Loucy (cell line): ENCODE measurements around the gene SH2D5.

ENCODE experiments used
- EZH2phosphoT487 ChIP-seq: fragments of 200-600 bp; IDR thresholded peaks from 2 replicates; pipeline ENCODE4 v1.6.1; 2018; ENCODE audit warnings: antibody characterized with exemption, mild to moderate bottlenecking, moderate library complexity, borderline replicate concordance
- TF ChIP-seq, protein P1 (sequence below): fragments of 200-600 bp; sonication (generic); conservative IDR thresholded peaks from 2 replicates; pipeline ENCODE4 v1.5.1; 2014; ENCODE audit warnings: mild to moderate bottlenecking, antibody characterized with exemption, low read length

GRCh38 chr1:20719261-20719660 lies 13.2 kb downstream of the SH2D5 start:
- TF ChIP-seq, protein P1, sequence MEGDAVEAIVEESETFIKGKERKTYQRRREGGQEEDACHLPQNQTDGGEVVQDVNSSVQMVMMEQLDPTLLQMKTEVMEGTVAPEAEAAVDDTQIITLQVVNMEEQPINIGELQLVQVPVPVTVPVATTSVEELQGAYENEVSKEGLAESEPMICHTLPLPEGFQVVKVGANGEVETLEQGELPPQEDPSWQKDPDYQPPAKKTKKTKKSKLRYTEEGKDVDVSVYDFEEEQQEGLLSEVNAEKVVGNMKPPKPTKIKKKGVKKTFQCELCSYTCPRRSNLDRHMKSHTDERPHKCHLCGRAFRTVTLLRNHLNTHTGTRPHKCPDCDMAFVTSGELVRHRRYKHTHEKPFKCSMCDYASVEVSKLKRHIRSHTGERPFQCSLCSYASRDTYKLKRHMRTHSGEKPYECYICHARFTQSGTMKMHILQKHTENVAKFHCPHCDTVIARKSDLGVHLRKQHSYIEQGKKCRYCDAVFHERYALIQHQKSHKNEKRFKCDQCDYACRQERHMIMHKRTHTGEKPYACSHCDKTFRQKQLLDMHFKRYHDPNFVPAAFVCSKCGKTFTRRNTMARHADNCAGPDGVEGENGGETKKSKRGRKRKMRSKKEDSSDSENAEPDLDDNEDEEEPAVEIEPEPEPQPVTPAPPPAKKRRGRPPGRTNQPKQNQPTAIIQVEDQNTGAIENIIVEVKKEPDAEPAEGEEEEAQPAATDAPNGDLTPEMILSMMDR: no peak
- TF ChIP-seq EZH2phosphoT487: no peak
